C1 segment of cervical spinal cord (tissue), 14 donors: ENCODE measurements around the gene DSTN.
A peak's percentile ranks its signal among the peaks of the same experiment; 100 is the strongest.
"Not testable (repeated sequence)": the region's sequence is repeated elsewhere in the genome, so short reads cannot be mapped to it uniquely, and the experiment has no call there.

Experiments used
- DNase-seq, 14 donors: peaks; one replicate each; lab custom pipeline; 2025; lab: John Stamatoyannopoulos, UW

Gene DSTN

GRCh38 chr20:17648791-17649730 lies 79.2 kb downstream of the DSTN start:
- no peak for DNase-seq

GRCh38 chr20:17650301-17651128 lies 80.6 kb downstream of the DSTN start:
- peak in 1 of 14 donors; percentile 22 for DNase-seq

- DNase-seq: no peak
Observed at GRCh38 chr20:17651129-17651759, 81.4 kb downstream of the DSTN start.

- DNase-seq: no peak
Observed at GRCh38 chr20:17651760-17652388, 82.0 kb downstream of the DSTN start.

- DNase-seq: no peak
Observed at GRCh38 chr20:17652411-17652810, 82.5 kb downstream of the DSTN start.

- no peak for DNase-seq
Observed at GRCh38 chr20:17653835-17654648, 84.2 kb downstream of the DSTN start.

- DNase-seq: no peak
Observed at GRCh38 chr20:17654649-17655285, 84.9 kb downstream of the DSTN start.

- no peak for DNase-seq
Observed at GRCh38 chr20:17655286-17655651, 85.4 kb downstream of the DSTN start.

GRCh38 chr20:17655865-17656479 lies 86.1 kb downstream of the DSTN start:
- no peak for DNase-seq

- no peak for DNase-seq
Observed at GRCh38 chr20:17657079-17657825, 87.4 kb downstream of the DSTN start.

GRCh38 chr20:17657898-17658647 lies 88.2 kb downstream of the DSTN start:
- no peak for DNase-seq

- no peak for DNase-seq
Observed at GRCh38 chr20:17658648-17658993, 88.7 kb downstream of the DSTN start.

- not testable (repeated sequence) for DNase-seq
Observed at GRCh38 chr20:17659344-17659743, 89.5 kb downstream of the DSTN start.
